Femur (tissue), 1 donor: Measurements from ENCODE around the gene GHR.
A peak's percentile ranks its signal among the peaks of the same experiment; 100 is the strongest.

Experiments used
- DNase-seq: peaks from one replicate; pipeline ENCODE4 v3.0.0-alpha.2; 2017

The GHR gene

DNA sequence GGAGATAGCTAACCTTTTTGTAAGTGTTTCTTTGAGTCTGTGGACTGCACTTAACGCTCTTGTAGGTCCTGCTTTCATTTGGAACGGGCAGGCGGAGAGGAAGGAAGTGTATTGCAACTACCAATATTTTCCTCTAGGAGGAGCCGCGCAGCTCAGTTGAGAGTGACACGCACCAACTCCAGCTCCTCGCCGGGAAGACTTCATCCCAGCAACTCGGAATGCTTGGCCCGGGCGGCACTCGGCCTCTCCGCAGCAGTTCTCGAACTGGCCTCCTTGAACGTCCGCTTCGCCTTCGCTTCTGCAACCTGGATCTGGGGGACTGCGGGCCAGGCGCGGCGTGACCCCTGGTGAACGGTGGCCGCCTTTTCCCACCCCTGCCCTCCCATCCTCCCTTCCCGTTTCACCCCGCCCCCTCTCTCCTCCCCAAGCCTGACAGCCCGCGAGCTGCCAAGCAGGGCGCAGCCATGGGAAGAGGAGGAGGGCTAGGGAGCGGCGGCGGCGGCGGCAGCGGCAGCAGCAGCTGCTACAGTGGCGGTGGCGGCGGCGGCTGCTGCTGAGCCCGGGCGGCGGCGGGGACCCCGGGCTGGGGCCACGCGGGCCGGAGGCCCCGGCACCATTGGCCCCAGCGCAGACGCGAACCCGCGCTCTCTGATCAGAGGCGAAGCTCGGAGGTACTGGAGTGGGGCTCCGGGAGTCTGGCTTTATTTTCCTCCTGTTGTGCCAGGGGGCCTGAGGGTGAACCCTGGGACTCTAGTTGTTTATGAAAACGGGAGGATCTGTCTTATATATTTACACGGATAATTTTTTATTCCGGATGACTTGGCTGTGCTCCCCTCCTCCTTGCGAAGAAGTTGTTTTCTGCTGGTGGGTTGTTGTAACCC, at the start of gene GHR:
Gene GHR, plus strand, starts transcription at position 155 of the 881 bp plus-strand sequence. CDS start 142,436 bp downstream, outside the sequence.
- DNase-seq, result peak; percentile 92

DNA sequence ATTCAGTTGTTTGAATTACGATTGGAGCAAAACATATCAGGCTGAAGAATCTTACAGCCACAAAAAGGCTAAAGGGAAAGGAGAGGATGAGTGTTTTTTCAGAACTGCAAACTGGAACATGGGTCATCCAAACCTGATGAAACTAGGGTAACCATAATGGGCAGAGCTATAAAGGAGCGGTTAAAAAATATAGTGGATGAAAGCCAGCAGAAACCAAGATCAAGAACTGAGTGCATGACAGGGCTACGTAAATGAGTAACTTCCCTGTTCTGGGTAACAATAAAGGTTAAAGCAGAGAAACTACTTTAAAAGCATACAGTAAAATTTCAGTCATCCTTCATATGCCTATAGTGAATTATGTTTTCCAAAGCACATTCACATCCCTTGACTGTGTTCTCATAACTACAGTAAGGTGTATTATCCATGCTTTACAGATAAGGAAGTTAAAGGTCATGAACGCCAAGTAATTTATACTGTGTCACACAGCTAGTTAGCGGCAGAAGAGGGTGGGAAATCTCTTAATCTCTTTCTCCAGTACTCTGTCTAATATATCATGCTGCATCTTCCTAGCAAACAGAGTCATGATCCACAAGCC, 48.5 kb upstream of the GHR start:
- DNase-seq, result no peak

DNA sequence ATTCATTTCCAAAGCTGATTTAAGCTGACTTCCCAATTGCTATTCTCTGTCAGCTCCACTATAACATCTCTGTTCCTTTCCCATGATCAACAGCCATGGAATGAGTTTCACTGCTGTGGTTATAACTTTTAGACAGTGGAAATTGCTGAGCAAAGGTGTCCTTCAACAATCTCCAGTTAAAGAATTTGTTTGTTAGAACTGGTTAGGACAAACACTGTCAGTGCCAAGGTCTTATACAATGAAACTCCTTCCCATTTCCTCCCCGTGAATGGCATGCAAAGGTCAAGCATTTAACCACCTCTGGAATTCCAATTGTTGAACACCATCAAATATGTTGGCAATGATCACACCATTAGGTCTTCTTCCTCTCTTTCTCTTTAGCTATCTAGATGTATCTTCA, 45.7 kb upstream of the GHR start:
- no peak for DNase-seq

DNA sequence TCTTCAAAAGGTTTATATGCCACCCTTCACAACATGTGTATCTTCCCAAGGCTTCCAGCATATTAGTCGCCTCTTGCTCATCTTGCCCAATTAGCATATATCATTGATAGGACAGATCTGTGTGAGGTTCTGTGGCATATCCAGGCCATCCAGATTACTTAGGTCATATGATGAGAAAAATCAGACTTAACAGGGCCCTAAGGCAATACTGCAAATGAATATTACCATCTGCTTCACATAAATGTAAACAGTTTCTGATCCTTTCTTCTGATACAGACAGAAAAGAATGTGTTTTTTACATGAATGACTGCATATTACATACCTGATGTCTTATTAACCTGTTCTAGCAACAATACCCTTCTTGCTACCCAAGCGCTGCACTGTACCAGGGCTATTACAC, 41.3 kb upstream of the GHR start:
- DNase-seq, result no peak

DNA sequence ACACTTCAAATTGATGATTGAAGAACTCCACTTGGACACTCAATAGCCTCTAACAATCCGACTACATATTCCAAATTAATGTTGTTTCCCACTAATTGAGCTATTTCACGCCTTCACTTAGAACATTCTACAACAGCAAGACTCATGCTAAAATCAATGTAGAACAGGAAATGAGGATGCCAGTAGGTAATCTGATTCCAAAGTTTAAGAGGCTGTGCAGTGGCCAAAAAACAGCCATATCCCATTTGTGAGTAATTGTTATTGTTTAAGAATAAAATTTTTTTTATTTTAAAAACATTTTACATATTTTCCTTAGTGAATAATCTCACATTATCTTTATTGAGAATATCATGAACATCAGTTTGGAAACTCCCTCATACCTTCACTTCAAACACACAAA, 35.7 kb upstream of the GHR start:
- DNase-seq, result no peak

DNA sequence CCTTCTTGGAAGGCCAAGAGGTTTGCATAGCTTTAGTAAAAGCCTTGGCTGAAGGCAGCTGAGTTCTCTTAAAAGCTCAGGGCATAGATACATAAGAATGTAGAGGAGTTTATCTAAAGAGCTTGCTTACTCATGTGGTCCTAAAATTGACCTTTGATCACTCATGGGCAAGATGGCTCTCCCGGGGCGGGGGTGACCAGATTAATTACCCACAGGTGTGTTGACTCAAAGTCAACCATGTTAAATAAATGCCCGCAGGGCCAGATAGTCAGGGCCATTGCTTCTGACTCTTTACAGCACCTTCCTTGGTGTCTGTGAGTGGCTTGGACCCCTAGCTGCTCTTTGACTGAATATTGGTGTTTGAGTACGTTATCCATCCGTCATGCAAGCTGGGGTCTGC, 33.1 kb upstream of the GHR start:
- no peak for DNase-seq

DNA sequence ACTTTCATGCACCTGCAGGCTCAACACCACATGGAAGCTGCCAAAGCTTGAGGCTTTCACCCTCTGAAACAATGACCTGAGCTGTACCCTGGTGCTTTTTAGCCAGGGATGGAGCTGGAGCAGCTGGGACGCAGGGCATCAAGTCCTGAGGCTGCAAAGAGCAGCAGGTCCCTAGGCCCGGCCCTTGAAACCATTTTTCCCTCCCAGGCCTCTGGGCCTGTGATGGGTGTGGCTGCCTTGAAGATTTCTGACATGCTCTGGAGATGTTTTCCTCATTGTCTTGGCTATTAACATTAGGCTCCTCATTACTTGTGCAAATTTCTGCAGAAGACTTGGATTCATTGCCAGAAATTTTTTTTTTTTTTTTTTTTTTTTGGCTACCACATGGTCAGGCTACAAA, 30.3 kb upstream of the GHR start:
- no peak for DNase-seq

DNA sequence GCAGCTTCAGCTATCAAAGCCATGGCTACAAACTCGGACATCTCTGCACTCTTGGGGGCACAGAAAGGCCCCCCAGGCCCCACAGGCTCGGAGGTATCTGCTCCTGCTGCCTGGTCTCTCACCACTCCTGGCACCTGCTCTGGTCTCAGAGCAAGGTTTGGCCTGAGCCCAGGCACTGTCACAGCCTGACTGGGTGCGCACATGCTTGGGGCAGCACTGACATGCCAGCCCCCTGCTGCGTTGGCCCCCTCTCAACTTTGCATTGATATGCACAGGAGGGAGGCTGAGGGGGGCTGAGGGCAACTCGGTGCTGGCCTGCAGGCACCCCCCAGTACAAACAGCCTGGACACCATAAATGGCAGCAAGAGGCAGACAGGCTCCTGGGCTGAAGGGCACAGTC, 27.1 kb upstream of the GHR start:
- no peak for DNase-seq

DNA sequence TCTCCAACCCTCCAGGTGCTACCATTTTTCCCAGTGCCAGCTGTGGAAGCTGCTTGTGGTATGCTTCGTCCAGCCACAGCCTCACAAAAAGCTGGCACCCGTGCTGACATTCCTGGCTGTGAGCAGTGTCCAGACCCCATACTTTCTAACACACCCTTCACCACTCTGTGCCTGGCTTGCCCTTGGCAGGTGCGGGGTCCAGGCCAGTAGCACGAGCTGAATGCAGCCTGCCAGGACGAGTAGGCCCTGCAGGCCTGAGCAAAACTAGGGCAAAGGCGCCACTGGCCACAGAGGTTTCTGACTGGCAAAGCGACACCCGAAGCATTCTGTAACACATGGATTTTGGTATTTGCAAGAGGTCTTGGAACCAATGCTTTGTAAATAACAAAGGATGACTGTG, 26.0 kb upstream of the GHR start:
- no peak for DNase-seq

DNA sequence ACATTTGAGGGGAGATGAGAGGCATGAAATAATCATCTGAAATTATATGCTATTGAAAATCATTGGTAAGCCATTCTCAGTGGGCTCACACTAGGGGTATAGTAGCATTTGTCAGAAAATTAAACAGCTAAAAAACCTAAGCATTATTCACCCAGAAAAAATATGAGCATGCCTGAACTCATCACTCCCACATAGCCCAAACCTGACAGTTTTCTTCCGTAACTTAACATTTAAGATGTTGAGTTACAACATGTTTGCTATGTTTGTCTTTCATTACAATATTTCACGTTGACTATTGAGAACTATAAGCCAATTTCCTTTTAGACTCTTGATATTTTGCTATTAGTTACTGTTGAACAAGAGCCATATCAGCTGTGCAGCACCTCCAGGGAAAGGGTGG, 23.5 kb upstream of the GHR start:
- DNase-seq, result no peak

DNA sequence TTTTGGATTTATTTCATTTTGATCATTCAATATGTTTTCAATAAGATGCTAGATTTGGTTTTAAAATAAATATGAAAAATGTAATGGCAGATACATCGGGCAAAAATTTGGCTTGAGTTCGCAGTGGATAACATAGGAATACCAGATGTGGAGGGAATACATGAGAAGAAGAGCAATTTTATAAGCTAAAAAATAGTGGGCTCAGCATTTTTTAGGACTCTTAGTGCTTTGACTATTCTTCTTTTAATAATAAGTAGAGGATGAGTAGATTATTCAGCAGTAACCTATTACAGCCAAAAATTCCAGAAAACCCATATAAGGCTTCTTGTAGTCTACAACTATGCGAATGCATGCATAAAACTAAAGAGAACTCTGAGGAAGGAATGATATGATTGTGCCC, 22.8 kb upstream of the GHR start:
- DNase-seq, result no peak

DNA sequence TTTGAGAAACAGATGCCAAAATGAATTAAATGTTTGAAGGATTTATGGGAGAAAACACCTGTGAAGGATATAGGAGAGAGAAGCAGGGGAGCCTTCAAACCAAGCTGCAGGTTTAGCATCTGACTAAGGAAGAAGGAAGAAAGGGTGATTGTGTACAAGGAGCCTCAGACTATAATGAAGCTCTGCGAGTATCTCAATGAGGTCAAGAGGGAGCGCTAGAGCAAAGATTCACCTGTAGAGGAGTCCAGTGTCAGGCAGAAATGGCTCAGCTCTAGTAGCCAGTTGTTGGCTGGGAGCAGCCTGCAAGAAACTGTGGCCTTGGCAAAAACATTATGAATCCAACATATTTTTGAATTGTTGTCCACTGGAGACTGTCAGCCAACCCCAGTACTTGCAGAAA, 20.0 kb upstream of the GHR start:
- DNase-seq, result no peak

DNA sequence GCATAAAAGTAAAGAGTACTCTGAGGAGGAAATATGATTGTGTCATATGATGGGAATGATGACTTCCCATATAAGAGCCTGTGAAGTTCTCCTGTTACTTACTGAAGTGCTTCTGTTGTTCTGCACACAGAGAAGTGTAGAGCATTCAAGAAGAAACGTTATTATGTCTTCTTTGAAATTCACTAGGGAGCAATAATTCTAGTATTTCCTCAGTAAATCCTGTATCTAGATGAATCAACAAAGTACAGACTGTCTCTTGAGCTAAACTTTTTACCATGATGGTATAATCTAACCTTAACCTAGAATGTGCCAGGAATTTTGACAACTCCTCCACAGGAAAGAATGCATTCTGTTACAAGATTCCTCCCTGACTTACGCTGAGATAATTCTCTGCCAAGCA, 18.9 kb upstream of the GHR start:
- DNase-seq, result no peak

DNA sequence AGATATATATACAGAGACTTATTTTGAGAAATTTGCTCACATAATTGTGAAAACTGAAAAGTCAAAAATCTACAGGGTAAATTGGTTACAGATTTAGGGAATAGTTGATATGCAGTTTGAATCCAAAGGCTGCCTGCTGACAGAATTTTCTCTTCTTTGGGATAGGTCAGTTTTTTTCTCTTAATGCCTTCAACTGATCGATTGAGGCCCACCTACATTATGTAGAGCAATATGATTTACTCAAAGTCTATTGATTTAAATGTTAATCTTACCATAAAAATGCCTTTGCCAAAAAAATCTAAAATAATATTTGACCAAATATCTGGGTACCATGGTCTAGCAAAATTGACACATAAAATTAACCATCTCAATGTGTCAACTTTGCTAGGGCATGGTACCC, 3.9 kb upstream of the GHR start:
- no peak for DNase-seq

DNA sequence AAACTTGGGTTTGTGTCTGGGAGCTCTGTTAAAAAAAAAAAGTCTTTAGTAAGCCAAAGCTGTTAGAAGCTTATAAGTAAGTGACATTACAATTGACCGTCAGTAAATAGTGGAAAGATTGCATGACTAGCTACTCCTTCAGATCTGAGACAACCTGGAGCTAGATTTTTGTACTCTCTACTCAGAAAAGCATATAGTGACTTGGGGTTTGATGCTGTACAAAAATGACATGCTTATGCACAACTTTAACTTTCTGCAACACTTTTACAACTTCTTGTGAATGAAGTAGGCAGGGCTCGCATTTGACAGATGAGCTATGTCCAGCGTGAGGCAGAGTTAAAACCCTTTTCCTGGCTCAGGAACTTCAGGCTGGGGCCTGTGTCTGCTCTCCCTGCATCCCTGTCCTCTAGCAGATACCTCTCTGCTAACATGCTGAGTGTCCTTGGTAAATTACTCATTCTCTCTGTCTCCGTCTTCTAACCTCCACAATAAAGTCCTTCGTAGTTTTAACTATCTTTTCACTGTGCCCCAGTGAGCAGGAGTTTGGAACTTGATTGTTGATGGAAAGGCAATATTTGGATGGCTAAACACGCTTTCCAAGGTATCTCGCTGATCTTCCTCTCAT, 471 bp upstream of the GHR start:
- no peak for DNase-seq

DNA sequence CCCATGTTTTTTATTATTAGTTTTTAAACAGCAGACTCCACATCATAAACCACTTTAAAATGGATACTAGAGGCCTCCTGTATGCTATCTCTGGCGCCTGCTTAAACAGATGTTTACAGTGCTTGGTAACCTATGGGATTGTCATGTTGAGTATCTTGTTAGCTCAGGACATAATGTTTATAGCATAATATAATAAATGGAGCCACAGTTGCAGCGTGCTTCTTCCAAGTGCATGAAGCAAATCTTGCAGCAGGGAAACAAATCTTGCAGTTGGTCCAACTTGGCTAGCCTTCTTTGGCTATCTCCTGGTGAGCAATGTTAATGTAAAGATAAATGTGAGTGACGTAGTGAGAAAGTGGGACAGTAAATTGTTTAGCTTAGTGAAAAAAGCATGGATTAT, 2.8 kb downstream of the GHR start:
- peak; percentile 39 for DNase-seq

DNA sequence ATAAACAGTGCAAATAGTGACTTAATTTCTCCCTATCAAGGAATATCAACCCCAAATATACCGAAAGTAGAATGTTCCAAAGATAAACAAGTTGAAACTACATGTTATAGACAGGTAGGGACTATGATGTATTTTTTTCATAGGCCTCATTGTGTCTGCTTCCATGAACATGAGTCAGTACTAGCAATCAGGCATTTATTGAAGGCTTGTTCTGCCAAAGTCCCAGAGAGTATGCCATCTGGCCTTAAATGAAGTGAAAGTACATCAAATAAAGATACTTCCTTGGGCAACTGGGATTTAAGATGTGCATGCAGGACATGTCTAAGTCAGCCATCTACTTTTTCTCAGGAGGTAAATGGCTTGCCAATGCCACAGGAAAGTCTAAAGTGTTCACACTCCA, 6.5 kb downstream of the GHR start:
- no peak for DNase-seq

DNA sequence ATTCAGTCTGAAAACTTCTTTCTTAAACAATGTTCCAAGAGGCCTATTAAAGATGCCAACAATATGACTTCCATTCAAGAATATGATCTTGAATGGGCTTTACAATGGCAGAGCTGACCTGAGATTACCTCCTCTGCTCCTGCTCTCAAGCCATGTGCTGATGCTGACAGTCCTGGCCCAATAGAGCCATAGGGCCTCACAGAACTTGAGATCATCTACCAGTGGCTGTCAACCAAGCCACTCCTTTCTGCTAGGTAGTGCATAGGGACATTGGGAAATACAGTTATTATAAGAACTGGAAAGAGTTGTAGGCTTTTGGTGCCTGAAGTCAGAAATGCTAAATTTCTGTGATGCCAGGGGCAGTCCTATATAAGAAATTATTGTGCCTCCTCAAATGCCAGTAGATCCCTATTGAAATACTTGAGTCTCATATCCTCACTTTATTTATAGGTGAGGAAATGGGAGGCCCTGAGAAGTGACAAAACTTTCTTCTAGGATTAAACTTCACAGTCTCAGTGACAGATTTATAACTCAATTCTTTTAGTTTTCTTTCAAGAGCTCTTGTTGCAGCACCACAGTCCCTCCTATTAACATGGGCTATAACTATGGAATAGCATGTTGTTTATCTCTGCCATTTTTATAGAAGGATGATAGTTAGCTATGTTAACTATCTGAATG, 10.9 kb downstream of the GHR start:
- no peak for DNase-seq

DNA sequence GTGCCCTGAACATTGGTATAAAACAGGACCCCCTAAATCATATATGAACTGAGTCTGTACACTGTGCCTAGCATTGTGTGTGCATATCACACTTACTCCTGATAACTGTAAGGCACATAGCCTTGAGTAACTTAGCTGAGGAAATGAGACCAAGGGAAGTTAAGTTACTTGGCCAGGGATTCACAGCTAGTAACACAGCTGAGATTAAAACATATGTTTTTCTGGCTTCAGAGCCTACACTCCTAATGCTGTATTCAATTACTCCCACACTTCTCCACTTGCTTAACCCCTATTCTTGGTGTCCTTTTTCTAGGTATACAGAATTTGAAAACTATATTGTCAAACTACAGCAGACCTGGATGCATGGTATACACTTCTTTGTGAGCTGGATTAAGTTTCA, 12.8 kb downstream of the GHR start:
- no peak for DNase-seq

DNA sequence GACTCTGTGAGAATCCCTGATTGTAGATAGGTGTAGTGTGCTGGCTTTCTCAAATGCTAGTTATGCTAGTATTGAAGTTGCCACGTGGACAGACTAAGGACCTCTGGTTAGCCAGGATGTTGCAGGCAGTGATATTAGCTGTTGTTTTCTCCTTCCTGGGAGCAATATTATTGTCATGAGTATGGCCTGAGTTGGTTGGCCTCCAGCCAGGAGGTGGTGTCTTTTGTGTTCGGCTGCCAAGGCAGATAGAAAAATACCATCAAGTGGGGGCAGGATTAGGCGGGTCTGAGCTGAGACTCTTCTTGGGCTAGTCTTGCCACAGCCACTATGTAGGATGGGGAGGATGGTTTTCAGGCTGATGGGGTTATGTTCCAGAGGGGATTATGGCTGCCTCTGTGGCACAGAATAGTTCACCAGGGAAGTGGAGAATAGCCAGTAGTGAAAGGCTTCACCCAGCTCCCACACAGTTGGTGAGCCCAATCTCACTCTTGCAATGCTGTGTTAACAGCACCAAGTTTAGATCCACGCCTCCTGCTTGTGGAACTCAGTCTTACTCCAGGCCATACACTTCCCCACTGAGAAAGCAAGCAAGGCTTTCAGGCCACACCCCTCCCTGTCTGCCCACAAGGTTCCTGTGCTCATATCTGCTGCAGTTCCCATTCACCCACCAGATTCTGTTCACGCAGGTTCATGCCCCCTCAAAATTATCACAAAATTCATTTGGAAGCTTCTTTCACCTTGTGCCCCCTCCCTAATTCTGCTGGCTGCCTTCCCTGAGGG, 31.2 kb downstream of the GHR start:
- no peak for DNase-seq

DNA sequence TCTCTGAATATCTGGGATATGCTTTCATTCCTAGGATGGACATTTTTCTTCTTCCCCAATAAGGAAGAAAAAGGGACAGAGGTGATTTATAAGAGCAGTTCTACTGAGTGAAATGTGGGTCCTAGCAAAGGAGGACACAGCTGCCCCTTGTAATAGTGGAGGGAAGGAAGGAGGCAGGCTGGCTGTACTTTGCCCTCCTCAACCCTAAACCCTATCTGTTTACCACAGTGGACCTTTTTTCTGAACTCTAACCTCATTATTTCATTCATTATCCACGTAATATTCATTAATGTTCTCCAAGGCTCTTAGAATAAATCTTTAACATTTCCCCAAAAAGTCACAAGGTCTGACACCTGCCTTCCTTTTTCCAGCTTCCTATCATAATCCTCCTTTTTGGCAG, 37.8 kb downstream of the GHR start:
- DNase-seq, result no peak

DNA sequence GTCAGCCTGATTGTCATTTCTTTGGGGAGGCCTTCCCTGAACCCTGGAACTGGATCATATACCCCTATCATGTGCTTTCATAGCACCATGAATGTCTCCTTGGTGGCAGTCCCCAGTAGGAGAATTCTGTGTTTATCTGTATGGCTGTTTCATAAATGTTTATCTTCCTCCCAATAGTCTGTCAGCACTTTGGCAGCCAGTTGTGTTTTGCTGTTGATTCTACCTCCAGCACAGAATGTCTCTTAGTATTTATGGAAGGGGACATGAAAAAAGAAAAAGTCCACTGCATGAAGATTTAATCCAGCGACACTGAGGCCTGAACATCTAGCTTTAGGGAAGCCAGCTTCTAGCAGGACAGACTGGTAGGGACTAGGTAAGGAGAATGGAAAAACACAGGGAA, 38.3 kb downstream of the GHR start:
- no peak for DNase-seq

DNA sequence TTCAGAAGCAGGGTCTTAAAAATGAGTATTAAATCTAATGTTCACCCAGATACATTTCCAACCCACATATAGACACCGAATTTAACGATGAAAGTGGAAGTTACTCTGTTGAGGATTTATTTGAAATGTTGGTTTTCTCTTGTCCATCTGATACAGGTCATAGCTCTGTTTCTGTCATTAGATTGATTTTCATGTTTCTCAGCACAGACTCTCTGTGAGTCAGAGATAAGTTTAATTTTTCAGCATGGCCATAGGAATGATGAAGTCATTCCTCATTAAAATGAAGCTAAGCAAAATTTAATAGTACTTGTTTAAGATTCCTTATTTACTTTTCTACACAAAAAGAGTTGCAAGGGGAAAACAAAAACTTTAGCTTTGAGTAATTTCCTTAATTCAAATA, 38.8 kb downstream of the GHR start:
- no peak for DNase-seq
